Effector memory CD4-positive, alpha-beta T cell (primary cell): ENCODE data around the gene IARS2.
A peak's percentile ranks its signal among the peaks of the same experiment; 100 is the strongest.
"Not testable (repeated sequence)": the region's sequence is repeated elsewhere in the genome, so short reads cannot be mapped to it uniquely, and the experiment has no call there.

Experiments used
- DNase-seq, 3 donors: peaks; one replicate each; pipeline ENCODE4 v3.0.0-alpha.2; 2020
- H3K27ac ChIP-seq: 2 replicates; pipeline ENCODE4 v1.7.0; 2013; ENCODE audit warnings: mild to moderate bottlenecking, low read length, moderate library complexity; ENCODE audit not compliant: insufficient read depth, poor library complexity, severe bottlenecking
- H3K27me3 ChIP-seq: replicated peaks from 2 replicates; pipeline ENCODE4 v1.7.0; 2013; ENCODE audit warnings: mild to moderate bottlenecking, low read length; ENCODE audit not compliant: insufficient read depth, control insufficient read depth, poor library complexity, severe bottlenecking
- H3K36me3 ChIP-seq: 2 replicates; pipeline ENCODE4 v1.7.0; 2013; ENCODE audit warnings: mild to moderate bottlenecking, low read length, moderate library complexity; ENCODE audit not compliant: control insufficient read depth, insufficient read depth
- H3K4me1 ChIP-seq: 2 replicates; pipeline ENCODE4 v1.7.0; 2013; ENCODE audit warnings: low read length, mild to moderate bottlenecking; ENCODE audit not compliant: control insufficient read depth, insufficient read depth, poor library complexity, severe bottlenecking
- H3K4me3 ChIP-seq: 2 replicates; pipeline ENCODE4 v1.7.0; 2013; ENCODE audit warnings: low read length, low read depth, mild to moderate bottlenecking; ENCODE audit not compliant: insufficient read depth, poor library complexity, severe bottlenecking
- H3K9me3 ChIP-seq: 2 replicates; pipeline ENCODE4 v1.7.0; 2013; ENCODE audit warnings: mild to moderate bottlenecking, low read length, moderate library complexity; ENCODE audit not compliant: control insufficient read depth

The IARS2 gene

GRCh38 chr1:220112600-220112999 lies 18.7 kb downstream of the IARS2 start:
- H3K27ac ChIP-seq, H3K4me1 ChIP-seq, H3K4me3 ChIP-seq, H3K27me3 ChIP-seq, H3K9me3 ChIP-seq, DNase-seq: not testable (repeated sequence)
- peaks cover 43% of the 10 kb centered on the region for H3K36me3 ChIP-seq

GRCh38 chr1:220113136-220113695 lies 19.3 kb downstream of the IARS2 start:
- Histone ChIP-seq H3K36me3 (peaks cover 45% of the 10 kb centered on the region), H3K4me1 (no peaks in the 10 kb centered on the region), H3K9me3 (no peaks in the 10 kb centered on the region), H3K27ac (no peak overlapping the region), H3K4me3 (no peak overlapping the region), H3K27me3 (no peaks in the 10 kb centered on the region)
- DNase-seq = peak in 1 of 3 donors; percentile 5

- no peaks in the 10 kb centered on the region for H3K9me3 ChIP-seq
Measured at GRCh38 chr1:220119043-220119512, 25.1 kb downstream of the IARS2 start.

GRCh38 chr1:220121791-220122530 lies 28.0 kb downstream of the IARS2 start:
- Histone ChIP-seq H3K27ac (no peak overlapping the region), H3K36me3 (peaks cover 14% of the 10 kb centered on the region), H3K4me1 (peaks cover 4% of the 10 kb centered on the region), H3K4me3 (no peak overlapping the region), H3K9me3 (no peaks in the 10 kb centered on the region), H3K27me3 (no peaks in the 10 kb centered on the region)
- no peak for DNase-seq

More at GRCh38 chr1:220119043-220119512, 25.1 kb downstream of the IARS2 start:
- Histone ChIP-seq H3K4me1 (peaks cover 4% of the 10 kb centered on the region), H3K4me3 (no peak overlapping the region), H3K27me3 (no peaks in the 10 kb centered on the region), H3K27ac (no peak overlapping the region), H3K36me3 (peaks cover 28% of the 10 kb centered on the region)
- DNase-seq = no peak

GRCh38 chr1:220123066-220123465 lies 29.1 kb downstream of the IARS2 start:
- peaks cover 12% of the 10 kb centered on the region for H3K36me3 ChIP-seq
- H3K27me3 ChIP-seq = no peaks in the 10 kb centered on the region
- H3K9me3 ChIP-seq = no peaks in the 10 kb centered on the region
- H3K4me1 ChIP-seq = peaks cover 4% of the 10 kb centered on the region
- DNase-seq = no peak
- no peak overlapping the region for H3K27ac ChIP-seq
- no peak overlapping the region for H3K4me3 ChIP-seq

GRCh38 chr1:220123889-220124288 lies 30.0 kb downstream of the IARS2 start:
- peaks cover 4% of the 10 kb centered on the region for H3K4me1 ChIP-seq
- no peak overlapping the region for H3K4me3 ChIP-seq
- H3K36me3 ChIP-seq = peaks cover 11% of the 10 kb centered on the region
- H3K27ac ChIP-seq = no peak overlapping the region
- no peaks in the 10 kb centered on the region for H3K27me3 ChIP-seq
- H3K9me3 ChIP-seq = no peaks in the 10 kb centered on the region
- no peak for DNase-seq

- H3K36me3 ChIP-seq = peaks cover 17% of the 10 kb centered on the region
- no peak overlapping the region for H3K4me3 ChIP-seq
- H3K9me3 ChIP-seq = no peaks in the 10 kb centered on the region
- H3K27ac ChIP-seq = no peak overlapping the region
- no peak for DNase-seq
- no peaks in the 10 kb centered on the region for H3K27me3 ChIP-seq
- H3K4me1 ChIP-seq = peaks cover 4% of the 10 kb centered on the region
Measured at GRCh38 chr1:220124542-220124941, 30.6 kb downstream of the IARS2 start.

GRCh38 chr1:220127076-220127475 lies 33.1 kb downstream of the IARS2 start:
- peaks cover 2% of the 10 kb centered on the region for H3K4me1 ChIP-seq
- H3K9me3 ChIP-seq = no peaks in the 10 kb centered on the region
- H3K27ac ChIP-seq = no peak overlapping the region
- H3K36me3 ChIP-seq = peaks cover 28% of the 10 kb centered on the region
- no peak for DNase-seq
- no peaks in the 10 kb centered on the region for H3K27me3 ChIP-seq
- H3K4me3 ChIP-seq = no peak overlapping the region

GRCh38 chr1:220129479-220130210 lies 35.7 kb downstream of the IARS2 start:
- peaks cover 50% of the 10 kb centered on the region for H3K36me3 ChIP-seq
- DNase-seq = no peak
- no peak overlapping the region for H3K27ac ChIP-seq

GRCh38 chr1:220135755-220136154 lies 41.8 kb downstream of the IARS2 start:
- H3K27me3 ChIP-seq = no peaks in the 10 kb centered on the region
- no peak overlapping the region for H3K4me3 ChIP-seq
- H3K9me3 ChIP-seq = no peaks in the 10 kb centered on the region
- DNase-seq = no peak
- peaks cover 51% of the 10 kb centered on the region for H3K36me3 ChIP-seq
- no peak overlapping the region for H3K27ac ChIP-seq
- H3K4me1 ChIP-seq = no peaks in the 10 kb centered on the region

More at GRCh38 chr1:220129479-220130210, 35.7 kb downstream of the IARS2 start:
- H3K9me3 ChIP-seq = no peaks in the 10 kb centered on the region
- H3K27me3 ChIP-seq = no peaks in the 10 kb centered on the region
- no peaks in the 10 kb centered on the region for H3K4me1 ChIP-seq
- H3K4me3 ChIP-seq = no peak overlapping the region
